Measurements from ENCODE around the gene SPECC1L. TPM values are rescaled to one million over a fixed set of nuclear protein-coding genes. Genes with fewer than 3 reads are reported as not detected.

SPECC1L gene
- total RNA-seq, 1 donor from 2014 or later = 69.9 TPM

GRCh38 chr22:24402460-24403192 lies 132.0 kb downstream of the SPECC1L start:
- intact Hi-C loops (cut with DNase I) = no loop called here
- no peak for TF ChIP-seq CTCF (IDR thresholded peaks at IDR 0.05)
- H3K36me3 ChIP-seq = peaks cover 11% of the 10 kb centered on the region
- no peaks in the 10 kb centered on the region for H3K27me3 ChIP-seq (ENCODE audit: low read depth)
- peaks cover 62% of the 10 kb centered on the region for H3K4me1 ChIP-seq
- DNase-seq (no peak), ATAC-seq (peak; percentile 83 to 88)
- peak overlapping the region; percentile 48 for H3K27ac ChIP-seq
- H3K9me3 ChIP-seq = no peaks in the 10 kb centered on the region
- no peak overlapping the region for H3K4me3 ChIP-seq

GRCh38 chr22:24403346-24403745 lies 132.7 kb downstream of the SPECC1L start:
- H3K27ac ChIP-seq = peak overlapping the region; percentile 48
- no peak for DNase-seq
- H3K4me1 ChIP-seq = peaks cover 69% of the 10 kb centered on the region
- peaks cover 10% of the 10 kb centered on the region for H3K36me3 ChIP-seq
- no peak for ATAC-seq
- H3K4me3 ChIP-seq = no peak overlapping the region
- intact Hi-C loops (cut with DNase I) = no loop called here
- no peaks in the 10 kb centered on the region for H3K27me3 ChIP-seq (ENCODE audit: low read depth)
- no peak for TF ChIP-seq CTCF (IDR thresholded peaks at IDR 0.05)
- H3K9me3 ChIP-seq = no peaks in the 10 kb centered on the region

- intact Hi-C loops (cut with DNase I) = no loop called here
Observed at GRCh38 chr22:24404561-24405275, 134.1 kb downstream of the SPECC1L start.

GRCh38 chr22:24405631-24406321 lies 135.1 kb downstream of the SPECC1L start:
- no peak overlapping the region for H3K4me3 ChIP-seq
- no peak overlapping the region for H3K27ac ChIP-seq
- peaks cover 14% of the 10 kb centered on the region for H3K36me3 ChIP-seq
- no peak for DNase-seq
- no peaks in the 10 kb centered on the region for H3K9me3 ChIP-seq
- H3K4me1 ChIP-seq = peaks cover 69% of the 10 kb centered on the region
- no peak for TF ChIP-seq CTCF (IDR thresholded peaks at IDR 0.05)
- no peak for ATAC-seq
- intact Hi-C loops (cut with DNase I) = no loop called here
- H3K27me3 ChIP-seq (ENCODE audit: low read depth) = no peaks in the 10 kb centered on the region

More at GRCh38 chr22:24404561-24405275, 134.1 kb downstream of the SPECC1L start:
- Histone ChIP-seq H3K9me3 (no peaks in the 10 kb centered on the region), H3K4me3 (no peak overlapping the region), H3K36me3 (peaks cover 14% of the 10 kb centered on the region), H3K27me3 (ENCODE audit: low read depth) (no peaks in the 10 kb centered on the region), H3K27ac (no peak overlapping the region), H3K4me1 (peaks cover 80% of the 10 kb centered on the region)
- no peak for TF ChIP-seq CTCF (IDR thresholded peaks at IDR 0.05)
- DNase-seq = no peak
- ATAC-seq = no peak

GRCh38 chr22:24406322-24407277 lies 136.0 kb downstream of the SPECC1L start:
- Histone ChIP-seq H3K4me3 (no peak overlapping the region), H3K27me3 (ENCODE audit: low read depth) (no peaks in the 10 kb centered on the region), H3K36me3 (peaks cover 20% of the 10 kb centered on the region), H3K9me3 (no peaks in the 10 kb centered on the region), H3K27ac (peak overlapping the region; percentile 9), H3K4me1 (peaks cover 61% of the 10 kb centered on the region)
- intact Hi-C loops (cut with DNase I) = no loop called here
- no peak for DNase-seq
- ATAC-seq = no peak
- TF ChIP-seq CTCF (IDR thresholded peaks at IDR 0.05) = no peak
